ENCODE results near the gene MXD3.

DNA sequence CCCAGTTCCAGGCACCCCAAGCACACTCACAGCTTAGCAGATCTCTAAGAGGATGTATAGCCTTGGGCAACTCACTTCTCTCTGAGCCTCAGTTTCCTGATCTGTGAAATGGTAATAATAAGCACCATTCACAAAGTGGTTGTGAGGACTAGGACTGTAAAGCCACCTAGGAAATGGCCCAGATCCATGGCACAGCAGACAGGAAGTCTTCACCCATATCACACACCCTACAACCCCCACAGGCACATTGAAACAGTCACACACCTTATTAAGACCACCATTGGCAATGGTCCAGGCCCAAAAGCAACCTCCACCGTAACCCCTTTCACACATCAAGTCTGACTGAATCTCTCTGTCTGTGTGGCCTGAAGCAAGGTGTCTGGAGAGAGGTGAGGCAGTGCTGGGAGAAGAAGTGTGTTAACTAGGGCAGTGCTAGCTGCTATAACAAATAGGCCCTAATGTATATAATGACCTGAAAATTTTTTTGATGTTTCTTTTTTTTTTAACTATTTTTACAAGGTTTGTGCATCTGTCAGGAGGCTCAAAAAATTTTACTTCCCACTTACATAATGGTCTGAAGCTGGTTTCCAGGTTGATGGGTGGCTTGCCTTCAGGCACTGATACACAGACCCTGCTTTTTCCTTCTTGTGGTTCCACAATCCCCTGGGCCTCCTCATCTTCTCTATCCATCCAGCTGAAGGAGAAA lies 43.6 kb upstream of the MXD3 start:
- TF ChIP-seq, protein P1, sequence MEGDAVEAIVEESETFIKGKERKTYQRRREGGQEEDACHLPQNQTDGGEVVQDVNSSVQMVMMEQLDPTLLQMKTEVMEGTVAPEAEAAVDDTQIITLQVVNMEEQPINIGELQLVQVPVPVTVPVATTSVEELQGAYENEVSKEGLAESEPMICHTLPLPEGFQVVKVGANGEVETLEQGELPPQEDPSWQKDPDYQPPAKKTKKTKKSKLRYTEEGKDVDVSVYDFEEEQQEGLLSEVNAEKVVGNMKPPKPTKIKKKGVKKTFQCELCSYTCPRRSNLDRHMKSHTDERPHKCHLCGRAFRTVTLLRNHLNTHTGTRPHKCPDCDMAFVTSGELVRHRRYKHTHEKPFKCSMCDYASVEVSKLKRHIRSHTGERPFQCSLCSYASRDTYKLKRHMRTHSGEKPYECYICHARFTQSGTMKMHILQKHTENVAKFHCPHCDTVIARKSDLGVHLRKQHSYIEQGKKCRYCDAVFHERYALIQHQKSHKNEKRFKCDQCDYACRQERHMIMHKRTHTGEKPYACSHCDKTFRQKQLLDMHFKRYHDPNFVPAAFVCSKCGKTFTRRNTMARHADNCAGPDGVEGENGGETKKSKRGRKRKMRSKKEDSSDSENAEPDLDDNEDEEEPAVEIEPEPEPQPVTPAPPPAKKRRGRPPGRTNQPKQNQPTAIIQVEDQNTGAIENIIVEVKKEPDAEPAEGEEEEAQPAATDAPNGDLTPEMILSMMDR (IDR thresholded peaks at IDR 0.05; ENCODE audit: extremely low read depth in 1 of 2, insufficient read depth in 1 of 2, low read depth in 1 of 2, low read length in 2 of 2): no peak
- no peak for TF ChIP-seq POLR2A (IDR thresholded peaks at IDR 0.05; ENCODE audit: low read depth, low read length)
- no peak for TF ChIP-seq EZH2 (IDR thresholded peaks at IDR 0.05; ENCODE audit: borderline replicate concordance, low read depth, low read length, severe bottlenecking)
- TF ChIP-seq JUN (IDR thresholded peaks at IDR 0.05; ENCODE audit: borderline replicate concordance, insufficient read depth, insufficient read length, low read depth): no peak
- no peak for TF ChIP-seq FOS (IDR thresholded peaks at IDR 0.05; ENCODE audit: borderline replicate concordance, insufficient read depth, low read length)
- TF ChIP-seq, protein P2, sequence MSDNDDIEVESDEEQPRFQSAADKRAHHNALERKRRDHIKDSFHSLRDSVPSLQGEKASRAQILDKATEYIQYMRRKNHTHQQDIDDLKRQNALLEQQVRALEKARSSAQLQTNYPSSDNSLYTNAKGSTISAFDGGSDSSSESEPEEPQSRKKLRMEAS (IDR thresholded peaks at IDR 0.05; ENCODE audit: insufficient read depth, insufficient read length): no peak

All from endothelial cell of umbilical vein (primary cell).